ENCODE data around the gene ITGA2.
"Not testable (repeated sequence)": the region's sequence is repeated elsewhere in the genome, so short reads cannot be mapped to it uniquely, and the experiment has no call there.

ITGA2 gene

DNA sequence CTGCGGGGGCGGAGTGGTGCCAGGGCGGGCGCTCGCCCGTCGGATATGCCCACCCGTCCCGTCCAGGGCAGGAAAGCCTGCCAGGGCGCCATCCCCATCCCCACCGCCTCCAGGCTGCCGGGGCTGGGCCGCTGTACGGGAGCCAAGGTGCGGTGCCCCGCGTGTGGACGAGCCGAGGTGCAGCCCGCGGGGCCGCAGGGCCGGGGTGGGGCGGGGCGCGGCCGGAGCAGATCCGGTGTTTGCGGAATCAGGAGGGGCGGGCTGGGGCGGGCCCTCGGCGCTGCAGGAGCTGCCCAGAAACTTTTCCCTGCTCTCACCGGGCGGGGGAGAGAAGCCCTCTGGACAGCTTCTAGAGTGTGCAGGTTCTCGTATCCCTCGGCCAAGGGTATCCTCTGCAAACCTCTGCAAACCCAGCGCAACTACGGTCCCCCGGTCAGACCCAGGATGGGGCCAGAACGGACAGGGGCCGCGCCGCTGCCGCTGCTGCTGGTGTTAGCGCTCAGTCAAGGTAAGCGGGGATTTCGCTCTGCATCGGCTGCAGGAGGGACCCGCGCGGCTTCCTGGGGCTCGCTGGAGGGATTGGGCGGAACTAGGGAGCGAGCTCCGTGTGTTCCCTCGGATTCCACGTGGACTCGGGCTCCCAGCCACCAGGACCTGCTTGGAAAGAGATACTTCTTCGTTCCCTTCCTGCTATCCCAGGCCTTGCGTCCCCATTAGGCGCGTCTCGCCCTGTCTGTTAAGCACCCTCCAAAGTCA lies at the start of gene ITGA2:
Gene ITGA2, plus strand, starts transcription at position 328 of the 756 bp plus-strand sequence. Its CDS starts 117 bp downstream, at position 445.
- no peak for DNase-seq (ENCODE audit: low spot score)

- DNase-seq (ENCODE audit: low spot score), result no peak
Measured at GRCh38 chr5:52943285-52943684, 45.9 kb upstream of the ITGA2 start.

DNA sequence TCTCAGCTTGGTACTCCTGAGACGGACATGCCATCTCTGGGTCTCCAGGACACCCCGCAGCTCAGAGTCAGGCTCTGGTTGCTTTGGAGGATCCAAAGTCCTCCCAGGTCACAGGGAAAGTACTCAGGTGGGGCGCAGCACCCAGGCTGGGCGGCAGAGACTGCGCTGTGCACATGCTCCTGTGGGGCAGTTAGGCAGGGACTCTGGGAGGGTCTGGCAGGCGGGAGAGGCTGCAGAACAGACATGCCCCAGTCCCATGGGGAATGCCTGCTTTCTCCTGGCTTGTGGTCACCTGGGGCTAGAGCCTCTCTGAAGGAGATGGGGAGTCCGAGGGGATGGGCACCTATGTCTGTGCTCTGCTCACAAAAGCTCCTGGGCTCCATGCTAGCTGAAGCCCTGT lies 45.3 kb upstream of the ITGA2 start:
- DNase-seq (ENCODE audit: low spot score), result no peak

DNA sequence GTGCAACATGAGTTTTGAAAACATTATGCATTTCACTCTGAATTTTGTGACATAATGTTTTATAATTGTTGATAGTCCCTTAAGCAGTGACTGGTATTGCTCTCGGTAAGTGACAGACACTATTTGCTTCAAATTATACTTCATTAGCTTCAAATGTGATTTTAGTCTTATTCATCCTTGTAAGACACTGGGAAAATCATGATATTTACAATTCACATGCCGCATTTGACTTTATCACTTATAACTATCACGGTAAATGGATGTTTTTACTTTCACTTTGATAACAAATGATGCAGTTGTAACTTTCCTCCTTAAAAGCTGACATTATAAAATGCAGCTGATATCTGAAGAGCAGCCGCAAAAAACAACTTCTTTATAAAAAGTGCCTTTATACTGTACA lies 44.1 kb upstream of the ITGA2 start:
- no peak for DNase-seq (ENCODE audit: low spot score)

GRCh38 chr5:52947208-52947607 lies 41.9 kb upstream of the ITGA2 start:
- DNase-seq (ENCODE audit: low spot score), result no peak

DNA sequence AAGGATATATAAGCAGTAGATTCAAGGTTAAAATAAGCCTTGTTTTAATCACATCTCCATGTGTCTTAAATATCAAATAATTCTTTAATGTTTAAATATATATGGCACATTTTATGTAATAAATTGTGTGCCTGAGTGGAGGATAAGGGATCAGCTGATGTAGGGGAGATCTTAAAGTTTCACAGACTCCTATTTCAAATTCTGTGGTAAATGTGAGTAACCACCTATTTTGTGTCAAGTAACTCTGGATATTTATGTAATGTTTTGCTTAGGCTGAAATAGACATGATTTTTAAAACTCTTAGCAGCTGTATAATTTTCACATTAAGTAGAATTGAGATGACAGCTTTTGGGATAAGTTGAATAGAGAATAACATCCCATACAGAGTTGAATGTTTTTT lies 41.3 kb upstream of the ITGA2 start:
- no peak for DNase-seq (ENCODE audit: low spot score)

- DNase-seq (ENCODE audit: low spot score), result peak; percentile 55
Measured at GRCh38 chr5:52948418-52949076, 40.6 kb upstream of the ITGA2 start.

DNA sequence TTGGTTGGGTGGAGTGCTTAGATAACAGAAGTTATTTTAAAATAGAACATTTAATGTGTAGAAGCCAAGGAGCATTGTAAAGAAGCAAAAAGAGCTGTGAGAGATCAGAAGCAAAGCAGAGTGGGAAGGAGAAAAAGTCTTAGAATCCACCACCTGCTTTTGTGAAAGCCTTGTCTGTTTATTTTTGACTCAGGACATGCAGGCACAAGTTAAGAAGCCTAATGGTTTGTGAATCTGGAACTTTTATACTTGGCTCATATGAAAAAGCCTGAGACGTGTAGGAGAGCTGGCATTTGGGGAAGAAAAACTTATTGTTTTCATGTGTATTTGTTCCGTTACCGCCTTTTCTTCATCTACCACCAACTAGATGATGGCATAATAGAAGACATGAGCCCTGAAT lies 38.5 kb upstream of the ITGA2 start:
- no peak for DNase-seq (ENCODE audit: low spot score)

- no peak for DNase-seq (ENCODE audit: low spot score)
Measured at GRCh38 chr5:52952483-52952882, 36.7 kb upstream of the ITGA2 start.

DNA sequence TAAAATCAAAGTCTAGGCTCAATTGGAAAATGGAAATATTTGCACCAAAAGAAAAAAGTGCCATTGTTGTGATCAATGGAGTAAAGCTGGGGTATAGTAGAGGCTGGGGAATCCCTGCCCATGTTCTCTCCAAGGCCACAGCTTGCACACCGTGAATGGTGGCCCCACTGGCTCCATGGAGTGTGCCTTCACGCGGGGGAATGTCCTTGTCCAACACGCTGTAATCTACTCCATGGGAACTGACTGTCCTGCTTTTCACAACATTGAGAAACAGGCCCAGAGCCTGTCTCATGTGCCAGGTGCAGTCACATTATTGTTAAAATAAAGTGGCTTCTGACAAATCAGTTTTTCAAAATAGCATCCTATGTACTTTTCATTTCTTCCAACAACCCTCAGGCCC lies 33.1 kb upstream of the ITGA2 start:
- DNase-seq (ENCODE audit: low spot score), result no peak

- DNase-seq (ENCODE audit: low spot score), result no peak
Measured at GRCh38 chr5:52956915-52957747, 32.0 kb upstream of the ITGA2 start.

- DNase-seq (ENCODE audit: low spot score), result no peak
Measured at GRCh38 chr5:52961274-52961681, 27.9 kb upstream of the ITGA2 start.

DNA sequence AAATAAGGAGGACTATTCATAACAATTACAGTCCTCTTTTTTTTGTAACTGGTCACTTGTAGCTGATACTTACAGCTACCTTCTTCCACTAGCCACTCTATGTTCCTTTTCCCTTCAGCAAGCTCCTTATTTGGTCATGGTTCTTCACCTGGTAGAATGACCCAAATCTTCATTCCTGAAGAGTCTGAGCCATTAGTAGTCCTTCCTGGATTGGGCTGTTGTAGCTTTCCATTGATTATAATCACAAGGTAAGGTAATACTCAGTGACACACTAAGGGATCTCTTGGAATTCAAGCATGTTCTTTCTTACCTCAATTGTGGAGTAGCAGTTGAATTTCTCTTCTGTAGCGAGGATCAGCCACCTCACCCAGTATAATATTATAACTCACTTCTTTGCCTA lies 25.5 kb upstream of the ITGA2 start:
- no peak for DNase-seq (ENCODE audit: low spot score)

DNA sequence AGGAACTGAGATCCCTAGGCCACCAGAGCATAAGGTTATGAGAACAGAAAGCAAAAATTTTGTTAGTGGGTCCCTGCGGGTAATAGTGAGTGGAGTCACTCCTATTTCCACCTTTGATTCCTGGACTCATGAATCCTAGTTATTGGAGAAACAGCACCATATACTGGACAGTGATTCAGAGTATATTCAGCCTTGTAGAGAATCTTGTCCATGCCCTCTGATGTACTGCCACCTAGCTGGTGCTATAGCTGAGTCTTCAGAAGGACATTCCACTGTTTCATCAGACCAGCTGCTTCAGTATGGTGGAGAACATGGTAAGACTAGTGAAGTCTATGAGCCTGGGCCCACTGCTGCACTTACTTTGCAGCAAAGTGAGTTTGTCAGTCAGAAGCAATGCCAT lies 25.0 kb upstream of the ITGA2 start:
- DNase-seq (ENCODE audit: low spot score), result no peak

GRCh38 chr5:52976157-52976556 lies 13.0 kb upstream of the ITGA2 start:
- DNase-seq (ENCODE audit: low spot score), result not testable (repeated sequence)

DNA sequence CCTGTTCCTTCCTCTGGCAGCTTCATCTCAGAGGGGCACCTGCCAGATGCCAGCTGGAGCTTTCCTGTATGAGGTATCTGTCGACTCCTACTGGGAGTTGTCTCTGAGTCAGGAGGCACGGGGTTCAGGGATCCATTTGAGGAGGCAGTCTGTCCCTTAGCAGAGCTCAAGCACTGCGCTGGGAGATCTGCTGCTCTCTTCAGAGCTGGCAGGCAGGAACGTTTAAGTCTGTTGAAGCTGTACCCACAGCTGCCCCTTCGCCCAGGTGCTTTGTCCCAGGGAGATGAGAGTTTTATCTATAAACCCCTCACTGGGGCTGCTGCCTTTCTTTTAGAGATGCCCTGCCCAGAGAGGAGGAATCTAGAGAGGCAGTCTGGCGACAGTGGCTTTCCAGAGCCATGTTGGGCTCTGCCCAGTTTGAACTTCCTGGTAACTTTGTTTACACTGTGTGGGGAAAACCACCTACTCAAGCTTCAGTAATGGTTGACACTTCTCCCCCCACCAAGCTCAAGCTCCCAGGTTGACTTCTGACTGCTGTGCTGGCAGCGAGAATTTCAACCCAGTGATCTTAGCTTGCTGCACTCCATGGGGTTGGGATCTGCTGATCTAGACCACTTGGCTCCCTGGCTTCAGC lies 11.8 kb upstream of the ITGA2 start:
- DNase-seq (ENCODE audit: low spot score), result no peak

GRCh38 chr5:52981507-52981906 lies 7.6 kb upstream of the ITGA2 start:
- DNase-seq (ENCODE audit: low spot score), result no peak

DNA sequence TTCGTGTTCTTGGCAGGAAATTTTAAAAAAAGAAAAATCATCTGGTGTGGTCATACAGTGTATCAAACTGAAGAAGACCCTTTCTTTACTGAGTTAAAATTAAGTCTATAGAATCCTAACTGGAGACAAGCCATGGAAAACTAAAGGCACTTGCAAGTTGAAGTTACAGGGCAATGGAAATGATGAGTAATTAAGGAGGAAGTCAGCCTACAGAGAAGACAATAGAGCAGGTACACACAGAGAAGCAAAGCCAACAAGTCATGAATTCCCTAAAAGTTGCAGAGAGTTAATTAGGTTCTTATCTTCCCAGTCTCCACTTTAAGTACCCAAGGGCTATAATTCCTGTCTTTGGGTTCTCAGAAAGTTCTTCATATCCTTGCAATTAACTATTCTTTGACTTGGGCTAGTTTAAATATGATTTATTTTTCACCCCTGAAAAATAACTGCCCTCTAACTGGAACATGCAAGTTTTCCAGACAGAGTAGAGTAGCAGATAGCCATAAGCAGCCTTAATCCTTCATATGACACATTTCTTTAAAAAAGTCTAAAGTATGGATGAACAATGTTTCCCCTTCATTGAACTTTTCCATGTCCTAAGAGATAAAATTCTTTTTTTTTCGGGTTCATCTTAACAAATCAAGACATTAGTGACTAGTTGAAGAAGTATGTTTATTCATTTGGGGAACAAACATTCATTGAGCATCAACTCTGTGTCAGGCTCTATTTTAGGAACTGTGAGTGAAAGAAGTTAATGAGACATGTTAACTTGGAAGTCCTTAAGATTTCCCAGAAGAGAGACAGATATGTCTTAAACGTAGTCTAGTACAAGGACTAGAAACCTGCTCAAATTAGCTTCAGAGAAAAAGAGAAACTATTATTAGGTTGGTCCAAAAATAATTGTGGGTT lies 5.2 kb upstream of the ITGA2 start:
- no peak for DNase-seq (ENCODE audit: low spot score)

GRCh38 chr5:52985306-52985705 lies 3.8 kb upstream of the ITGA2 start:
- DNase-seq (ENCODE audit: low spot score), result no peak

DNA sequence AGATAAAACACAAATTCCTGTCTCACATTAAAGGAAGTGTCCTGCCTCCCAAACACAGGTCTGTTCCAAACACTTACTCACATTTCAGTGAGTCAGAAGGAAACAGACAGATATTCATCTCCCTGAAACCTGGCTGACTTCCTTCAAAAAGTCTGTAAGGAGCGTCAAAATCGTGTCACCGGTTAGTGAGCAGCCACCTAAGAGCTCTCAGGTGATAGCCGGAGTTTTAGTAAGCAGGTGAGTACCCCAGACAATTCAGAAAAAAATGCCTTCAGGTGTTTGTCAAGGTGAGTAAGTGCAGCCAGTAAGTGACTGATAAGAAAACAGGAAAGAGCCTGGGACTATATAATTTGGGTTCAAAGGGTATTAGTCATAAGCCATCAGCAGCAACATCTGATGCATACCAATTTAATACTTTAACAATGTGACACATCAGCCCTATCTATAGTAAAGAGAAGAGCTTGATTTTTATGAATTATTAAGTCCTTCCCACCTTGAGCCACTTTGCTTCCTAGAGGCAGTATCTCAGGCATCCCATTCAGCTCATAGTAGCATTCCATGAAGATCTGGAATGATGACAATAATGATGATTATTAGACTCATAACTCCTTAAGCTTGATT lies 1.3 kb upstream of the ITGA2 start:
- DNase-seq (ENCODE audit: low spot score), result no peak

All from putamen (tissue), 1 donor.